Transverse colon (tissue), 3 donors: ENCODE measurements around the gene BMP2K.

ENCODE experiments used
- CTCF ChIP-seq, 5 experiments: fragments of 200-600 bp in 3 of 5; fragments of 450-650 bp in 2 of 5; sonication (generic) in 3 of 5; IDR thresholded peaks; 1 replicate in 2 of 5; 2 replicates in 3 of 5; pipeline ENCODE4 v1.5.1; 2016 to 2017; ENCODE audit warnings: antibody characterized with exemption in 5 of 5, inconsistent platforms in 3 of 5, mild to moderate bottlenecking in 2 of 5, moderate library complexity in 1 of 5
- EP300 ChIP-seq: sonication (generic); formaldehyde crosslinking; IDR thresholded peaks from one replicate; pipeline ENCODE4 v1.6.1; 2017; ENCODE audit warnings: antibody characterized with exemption, low read depth

- TF ChIP-seq CTCF (IDR thresholded peaks at IDR 0.05): no peak
- no peak for TF ChIP-seq EP300
Measured at GRCh38 chr4:78800965-78801364, 24.8 kb downstream of the BMP2K start.
